Effector memory CD8-positive, alpha-beta T cell (primary cell): ENCODE data around the gene STRN3.
"Not testable (repeated sequence)": the region's sequence is repeated elsewhere in the genome, so short reads cannot be mapped to it uniquely, and the experiment has no call there.

ENCODE experiments used
- ATAC-seq: fragments of 150-1000 bp; cut with Tn5 transposase; replicated peaks from 2 replicates; pipeline ENCODE4 v1.10.0; 2021; ENCODE audit warnings: mild to moderate bottlenecking, moderate library complexity
- DNase-seq, 3 experiments: peaks; one replicate each; pipeline ENCODE4 v3.0.0; 2021
- H3K27ac Mint-ChIP-seq, 2 donors: one replicate each; pipeline ENCODE4 v1.8.0; 2022; ENCODE audit warnings: mild to moderate bottlenecking in 2 of 2, mixed read lengths in 2 of 2, moderate library complexity in 2 of 2
- H3K27me3 Mint-ChIP-seq, 2 donors: one replicate each; pipeline ENCODE4 v1.8.0; 2022; ENCODE audit warnings: mixed read lengths in 2 of 2
- H3K36me3 Mint-ChIP-seq: one replicate; pipeline ENCODE4 v1.8.0; 2022; ENCODE audit warnings: mild to moderate bottlenecking, moderate library complexity, mixed read lengths; ENCODE audit not compliant: insufficient read depth
- H3K4me1 Mint-ChIP-seq, 2 donors: one replicate each; pipeline ENCODE4 v1.8.0; 2022; ENCODE audit warnings: low read depth in 2 of 2, mixed read lengths in 2 of 2
- H3K4me3 Mint-ChIP-seq, 2 donors: one replicate each; pipeline ENCODE4 v1.8.0; 2022; ENCODE audit warnings: mild to moderate bottlenecking in 2 of 2, mixed read lengths in 2 of 2, moderate library complexity in 2 of 2
- H3K9me3 Mint-ChIP-seq, 2 donors: one replicate each; pipeline ENCODE4 v1.8.0; 2022; ENCODE audit warnings: mixed read lengths in 2 of 2

Gene STRN3

DNA sequence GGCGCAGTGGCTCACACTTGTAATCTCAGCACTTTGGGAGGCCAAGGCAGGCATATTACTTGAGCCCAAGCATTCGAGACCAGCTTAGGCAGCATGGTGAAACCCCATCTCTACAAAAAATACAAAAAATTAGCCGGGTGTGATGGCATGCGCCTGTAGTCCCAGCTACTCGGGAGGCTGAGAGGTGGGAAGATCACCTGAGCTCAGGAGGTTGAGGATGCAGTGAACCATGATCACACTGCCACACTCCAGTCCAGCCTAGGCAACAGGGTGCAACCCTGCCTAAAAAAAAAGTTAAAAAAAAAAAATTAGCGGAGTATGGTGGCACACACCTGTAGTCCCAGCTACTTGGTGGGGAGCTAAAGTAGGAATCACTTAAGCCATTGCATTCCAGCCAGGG lies 22.2 kb downstream of the STRN3 start:
- H3K4me3 Mint-ChIP-seq, H3K36me3 Mint-ChIP-seq, ATAC-seq, H3K27me3 Mint-ChIP-seq, H3K9me3 Mint-ChIP-seq, DNase-seq: not testable (repeated sequence)
- H3K27ac Mint-ChIP-seq = peak overlapping the region in 1 of 2 donors; percentile 68
- peaks cover 5 to 22% of the 10 kb centered on the region in 2 donors for H3K4me1 Mint-ChIP-seq

DNA sequence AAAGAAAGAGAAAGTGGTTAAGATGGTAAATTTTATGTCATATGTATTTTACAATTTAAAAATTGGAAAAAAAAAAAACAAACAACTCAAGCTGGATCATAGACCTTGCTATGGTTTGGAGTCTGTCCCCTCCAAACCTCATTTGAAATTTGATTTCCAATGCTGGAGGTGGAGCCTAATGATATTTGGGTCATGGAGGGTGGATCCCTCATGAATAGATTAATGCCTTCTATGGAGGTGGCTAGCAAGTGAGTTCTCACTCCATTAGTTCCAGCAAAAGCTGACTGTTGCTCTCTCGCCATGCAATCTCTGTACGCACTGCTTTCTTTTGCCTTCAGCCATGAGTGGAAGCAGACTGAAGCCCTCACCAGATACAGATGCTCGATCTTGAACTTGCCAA lies 22.9 kb downstream of the STRN3 start:
- peak overlapping the region in 1 of 2 donors; percentile 53 for H3K27ac Mint-ChIP-seq

DNA sequence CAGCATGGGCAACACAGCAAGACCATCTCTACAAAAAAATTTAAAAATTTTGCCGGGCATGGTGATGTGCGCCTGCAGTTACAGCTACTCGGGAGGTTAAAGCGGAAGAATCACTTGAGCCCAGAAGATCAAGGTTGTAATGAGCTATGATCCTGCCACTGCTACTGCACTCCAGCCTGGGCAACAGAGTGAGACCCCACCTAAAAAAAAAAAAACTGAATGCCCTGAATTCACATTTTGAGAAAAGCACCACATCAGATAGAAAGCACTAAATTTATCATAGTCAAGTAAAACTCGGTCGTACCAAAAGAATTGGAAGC lies 24.9 kb downstream of the STRN3 start:
- H3K4me1 Mint-ChIP-seq = peaks cover 13 to 35% of the 10 kb centered on the region in 2 donors
- peaks cover 0 to 1% of the 10 kb centered on the region in 2 donors for H3K9me3 Mint-ChIP-seq
- no peaks in the 10 kb centered on the region for H3K27me3 Mint-ChIP-seq
- ATAC-seq (no peak), DNase-seq (no peak)
- no peak overlapping the region for H3K4me3 Mint-ChIP-seq
- peak overlapping the region in 1 of 2 donors; percentile 35 for H3K27ac Mint-ChIP-seq
- H3K36me3 Mint-ChIP-seq = peaks cover 7% of the 10 kb centered on the region

More for the DNA sequence above, 22.9 kb downstream of the STRN3 start:
- DNase-seq = no peak
- H3K4me3 Mint-ChIP-seq = no peak overlapping the region
- peaks cover 0 to 1% of the 10 kb centered on the region in 2 donors for H3K9me3 Mint-ChIP-seq
- no peaks in the 10 kb centered on the region for H3K27me3 Mint-ChIP-seq
- no peak for ATAC-seq
- H3K4me1 Mint-ChIP-seq = peaks cover 5 to 23% of the 10 kb centered on the region in 2 donors
- H3K36me3 Mint-ChIP-seq = peaks cover 7% of the 10 kb centered on the region

DNA sequence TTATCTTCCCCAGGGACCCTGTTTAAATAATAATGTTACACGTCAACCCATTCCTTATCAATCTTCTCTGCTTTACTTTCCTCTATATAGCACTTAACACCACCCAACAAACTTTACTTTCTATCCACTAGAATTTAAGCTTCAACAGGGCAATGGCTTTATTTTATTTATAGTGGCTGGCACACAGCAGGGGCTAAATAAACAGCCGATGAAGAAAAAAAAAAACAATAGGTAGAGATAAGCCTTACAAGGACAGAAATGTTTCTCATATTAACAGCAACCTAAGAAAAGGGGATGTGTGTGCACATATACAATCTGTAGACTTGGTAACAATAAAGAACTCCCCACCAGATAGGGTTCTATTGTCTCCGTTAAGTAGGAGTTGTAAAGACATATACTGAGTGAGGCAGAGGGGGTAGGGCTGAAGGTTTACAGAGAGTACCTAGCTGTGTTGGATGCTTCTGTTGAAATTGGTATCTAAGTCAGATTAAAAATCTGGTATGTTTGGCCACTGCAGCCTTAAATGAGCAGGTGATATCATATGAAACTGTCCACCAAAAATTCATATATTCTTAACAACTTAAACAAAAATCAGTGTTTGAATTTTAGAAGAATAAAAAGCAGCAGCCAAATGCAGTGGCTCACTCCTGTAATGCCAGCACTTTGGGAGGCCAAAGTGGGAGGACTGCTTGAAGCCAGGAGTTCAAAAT lies 25.4 kb downstream of the STRN3 start:
- no peaks in the 10 kb centered on the region for H3K27me3 Mint-ChIP-seq
- no peak for DNase-seq
- H3K27ac Mint-ChIP-seq = peak overlapping the region in 1 of 2 donors; percentile 35
- peaks cover 7% of the 10 kb centered on the region for H3K36me3 Mint-ChIP-seq
- peaks cover 0 to 1% of the 10 kb centered on the region in 2 donors for H3K9me3 Mint-ChIP-seq
- H3K4me1 Mint-ChIP-seq = peaks cover 17 to 38% of the 10 kb centered on the region in 2 donors
- no peak overlapping the region for H3K4me3 Mint-ChIP-seq
- ATAC-seq = no peak

DNA sequence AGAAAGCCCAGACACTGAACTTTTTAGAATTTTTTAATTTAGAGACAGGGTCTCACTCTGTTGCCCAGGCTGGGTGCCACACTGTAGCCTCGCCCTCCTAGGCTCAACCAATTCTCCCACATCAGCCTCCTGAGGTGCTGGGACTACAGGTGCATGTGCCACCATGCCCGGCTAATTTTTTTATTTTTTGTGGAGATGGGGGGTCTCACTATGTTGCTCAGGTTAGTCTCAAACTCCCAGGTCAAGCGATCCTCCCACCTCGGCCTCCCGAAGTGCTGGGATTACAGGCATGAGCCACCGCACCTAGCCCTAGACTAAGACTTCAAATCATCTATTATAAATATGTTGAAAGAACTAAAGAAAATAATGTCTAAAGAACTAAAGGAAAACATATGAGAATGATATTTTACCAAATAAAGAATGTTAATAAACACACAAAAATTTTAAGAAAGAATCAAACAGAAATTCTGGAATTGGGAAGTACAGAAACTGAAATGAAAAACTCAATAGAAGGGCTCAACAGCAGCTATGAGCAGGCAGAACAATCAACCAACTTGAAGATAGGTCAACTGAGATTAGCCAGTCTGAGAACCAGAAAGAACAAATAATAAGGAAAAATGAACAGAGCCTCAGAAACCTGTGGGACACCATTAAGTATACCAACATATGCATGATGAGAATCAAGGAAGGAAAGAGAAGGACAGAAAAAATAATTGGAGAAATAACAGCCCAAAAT lies 27.0 kb downstream of the STRN3 start:
- peaks cover 0 to 1% of the 10 kb centered on the region in 2 donors for H3K9me3 Mint-ChIP-seq
- H3K27me3 Mint-ChIP-seq = no peaks in the 10 kb centered on the region
- H3K4me3 Mint-ChIP-seq = no peak overlapping the region
- ATAC-seq = no peak
- H3K4me1 Mint-ChIP-seq = peaks cover 23 to 46% of the 10 kb centered on the region in 2 donors
- DNase-seq = no peak
- no peak overlapping the region for H3K27ac Mint-ChIP-seq
- peaks cover 5% of the 10 kb centered on the region for H3K36me3 Mint-ChIP-seq

DNA sequence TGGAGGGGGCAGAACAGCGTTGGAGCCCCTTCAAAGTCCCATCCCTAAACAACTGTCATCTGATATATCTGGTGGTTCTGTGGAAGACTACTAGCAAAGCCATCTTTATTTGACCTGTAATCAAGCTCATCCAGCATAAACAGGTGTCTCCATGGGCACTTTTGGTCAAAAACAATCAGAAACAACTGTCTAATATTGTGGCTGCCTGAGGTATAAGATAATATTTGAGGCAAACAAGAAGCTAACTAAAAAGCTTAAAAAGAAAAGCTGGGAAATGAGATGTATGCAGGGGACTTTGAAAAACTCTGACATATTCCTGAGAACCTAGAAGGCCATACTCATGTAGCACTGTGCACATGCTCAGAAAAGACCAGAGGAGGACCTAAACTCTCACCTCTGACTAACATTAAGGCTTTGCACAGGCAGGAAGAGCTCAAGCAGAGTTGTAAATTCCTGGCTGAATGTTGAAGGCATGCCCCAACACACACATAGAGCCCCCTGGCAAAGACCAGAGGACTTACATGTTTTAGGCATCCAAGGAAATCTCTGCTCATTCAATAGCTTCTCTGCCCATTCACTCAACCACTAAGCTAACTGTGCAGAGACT lies 28.0 kb downstream of the STRN3 start:
- H3K4me1 Mint-ChIP-seq = peaks cover 21 to 42% of the 10 kb centered on the region in 2 donors
- no peak overlapping the region for H3K4me3 Mint-ChIP-seq
- DNase-seq (no peak), ATAC-seq (no peak)
- H3K36me3 Mint-ChIP-seq = no peaks in the 10 kb centered on the region
- no peak overlapping the region for H3K27ac Mint-ChIP-seq
- H3K27me3 Mint-ChIP-seq = no peaks in the 10 kb centered on the region
- H3K9me3 Mint-ChIP-seq = peaks cover 0 to 1% of the 10 kb centered on the region in 2 donors

DNA sequence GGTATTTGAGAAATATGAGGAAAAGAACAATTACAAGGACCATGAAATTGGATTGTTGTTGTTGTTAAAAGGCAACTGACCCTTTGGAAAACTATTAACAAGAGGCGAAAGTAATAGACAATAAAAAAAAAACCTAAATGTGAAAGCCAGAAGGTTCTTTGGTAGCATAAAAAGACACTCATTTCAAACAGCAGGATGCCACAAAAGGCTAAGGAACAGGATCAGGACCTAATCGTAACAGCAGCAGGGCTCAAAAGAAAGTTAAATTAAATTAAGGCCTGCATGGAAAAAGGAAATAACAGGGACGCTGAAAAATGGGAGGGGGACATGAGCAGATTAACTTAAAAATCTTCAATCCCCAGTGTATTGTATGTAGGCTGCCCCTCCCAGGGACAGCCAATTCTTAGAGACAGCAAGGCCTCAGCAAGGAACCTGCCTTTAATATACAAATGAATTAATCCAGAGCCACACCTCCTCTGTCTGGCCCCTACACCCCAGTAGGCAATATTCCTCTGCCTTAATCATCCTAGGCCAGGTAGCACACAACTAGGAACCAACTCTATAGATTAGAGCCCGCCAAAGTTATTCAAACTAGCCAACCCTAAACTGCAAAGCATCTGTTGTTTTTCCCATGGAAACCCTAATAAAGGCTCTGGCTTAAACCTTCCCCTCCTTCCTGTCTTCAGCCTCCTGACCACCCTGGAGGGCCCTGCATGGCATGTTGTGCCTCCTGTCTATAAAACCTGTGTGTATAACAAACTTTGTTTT lies 29.1 kb downstream of the STRN3 start:
- DNase-seq (no peak), ATAC-seq (no peak)
- Mint-ChIP-seq H3K36me3 (no peaks in the 10 kb centered on the region), H3K4me1 (peaks cover 18 to 42% of the 10 kb centered on the region in 2 donors), H3K27me3 (no peaks in the 10 kb centered on the region), H3K27ac (peak overlapping the region in 1 of 2 donors; percentile 39), H3K9me3 (peaks cover 0 to 1% of the 10 kb centered on the region in 2 donors), H3K4me3 (no peak overlapping the region)

DNA sequence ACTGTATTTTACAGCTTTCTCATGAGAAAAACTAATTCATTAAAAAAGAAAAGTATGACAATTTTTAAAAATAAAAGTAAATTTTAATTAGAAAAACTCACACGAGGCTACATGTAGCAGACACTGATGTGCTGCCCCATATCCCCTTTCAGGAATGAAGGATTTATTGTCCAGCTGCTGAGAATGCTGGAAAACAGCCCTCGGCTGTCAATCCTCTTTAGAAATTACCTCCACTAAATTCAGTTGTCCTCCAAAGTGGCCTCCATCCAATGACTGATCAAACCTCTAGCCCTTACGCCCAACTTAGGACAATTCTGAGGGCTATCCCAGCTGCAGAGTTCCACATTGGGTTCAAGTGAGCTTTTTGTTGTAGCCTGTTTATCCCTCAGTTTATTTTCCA lies 30.5 kb downstream of the STRN3 start:
- no peak for ATAC-seq
- Mint-ChIP-seq H3K9me3 (peaks cover 0 to 1% of the 10 kb centered on the region in 2 donors), H3K27ac (peak overlapping the region in 1 of 2 donors; percentile 67), H3K27me3 (no peaks in the 10 kb centered on the region), H3K36me3 (no peaks in the 10 kb centered on the region), H3K4me3 (peak overlapping the region in 1 of 2 donors; percentile 19), H3K4me1 (peaks cover 25 to 42% of the 10 kb centered on the region in 2 donors)
- no peak for DNase-seq

DNA sequence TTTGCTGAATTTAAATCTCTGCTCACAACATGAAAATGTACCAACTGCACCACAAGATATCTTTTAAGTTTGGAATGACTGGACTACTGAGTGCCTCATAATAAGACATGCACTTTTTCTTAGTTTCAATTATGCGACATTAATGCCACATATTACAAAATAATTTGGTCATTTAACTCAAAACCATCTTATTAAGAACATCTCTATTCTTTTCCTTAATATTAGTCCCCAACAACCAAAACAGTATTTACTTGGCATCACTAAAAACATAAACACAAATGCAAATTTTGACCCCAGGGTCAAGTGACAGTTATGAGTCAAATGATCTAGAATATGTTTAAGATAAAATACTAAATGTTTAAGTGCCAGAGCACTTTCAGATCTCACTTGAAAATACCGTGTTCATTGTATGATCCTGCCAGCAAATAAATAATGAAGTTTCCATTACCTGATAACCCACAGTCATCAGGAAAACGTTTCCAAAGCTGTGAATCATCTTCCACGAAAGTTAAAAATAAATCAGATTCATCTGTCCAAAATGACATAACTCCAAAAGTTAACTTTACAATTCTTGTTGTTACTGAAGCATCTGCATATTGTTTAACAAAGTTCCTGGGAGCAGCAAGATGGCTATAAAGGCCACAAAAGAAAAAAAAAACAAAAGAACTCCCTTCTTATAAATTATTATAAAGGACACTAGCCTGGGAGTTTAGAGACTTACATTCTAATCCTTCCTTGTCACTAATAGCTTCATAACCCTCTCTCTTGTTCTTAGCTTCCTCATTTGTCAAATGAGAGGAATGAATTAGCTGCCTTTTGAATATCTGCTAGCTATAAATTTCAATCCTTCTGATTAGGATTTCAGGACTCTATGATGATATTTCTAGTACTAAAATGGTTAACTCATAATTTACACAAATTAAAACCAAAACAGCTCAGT lies 31.2 kb downstream of the STRN3 start:
- peak overlapping the region in 1 of 2 donors; percentile 19 for H3K4me3 Mint-ChIP-seq
- H3K36me3 Mint-ChIP-seq = no peaks in the 10 kb centered on the region
- ATAC-seq (no peak), DNase-seq (no peak)
- peaks cover 0 to 1% of the 10 kb centered on the region in 2 donors for H3K9me3 Mint-ChIP-seq
- H3K4me1 Mint-ChIP-seq = peaks cover 25 to 38% of the 10 kb centered on the region in 2 donors
- H3K27ac Mint-ChIP-seq = peak overlapping the region; percentile 67 to 75
- no peaks in the 10 kb centered on the region for H3K27me3 Mint-ChIP-seq

DNA sequence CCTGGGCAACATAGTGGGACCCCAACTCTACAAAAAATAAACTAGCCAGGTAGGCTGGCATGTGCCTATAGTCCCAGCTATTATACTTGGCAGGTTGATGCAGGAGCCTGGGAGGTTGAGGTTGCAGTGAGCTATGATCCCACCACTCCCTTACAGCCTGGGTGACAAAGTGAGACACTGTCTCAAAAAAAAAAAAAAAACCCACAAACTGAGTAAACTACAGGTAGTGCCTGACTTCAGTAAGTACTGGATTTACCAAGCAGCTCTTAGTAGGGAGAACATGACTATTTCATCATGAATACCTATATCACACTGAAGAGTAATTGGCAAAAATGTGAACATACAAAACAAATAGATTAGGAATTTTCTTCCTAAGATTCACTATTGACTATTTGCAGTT lies 33.1 kb downstream of the STRN3 start:
- peaks cover 4% of the 10 kb centered on the region for H3K36me3 Mint-ChIP-seq
- peaks cover 31 to 44% of the 10 kb centered on the region in 2 donors for H3K4me1 Mint-ChIP-seq

DNA sequence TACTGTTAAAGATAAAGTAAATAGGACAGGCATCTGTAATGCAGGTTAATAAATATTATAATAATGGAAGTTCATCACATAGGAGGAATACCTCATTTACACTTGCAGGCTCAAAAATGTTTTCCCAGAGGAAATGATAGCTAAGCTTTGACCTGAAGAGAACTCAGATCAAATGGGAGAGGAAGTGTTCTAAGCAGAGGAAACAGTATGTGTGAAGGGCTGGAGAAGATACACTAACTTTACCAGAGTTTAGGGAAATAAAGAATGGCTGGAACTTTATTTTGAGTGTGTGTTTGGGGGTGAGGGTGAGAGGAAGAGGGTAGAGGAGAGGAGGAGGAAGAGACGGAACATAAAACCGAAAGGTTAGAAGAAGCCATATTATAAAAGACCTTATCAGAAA lies 34.8 kb downstream of the STRN3 start:
- H3K4me3 Mint-ChIP-seq = no peak overlapping the region
- H3K36me3 Mint-ChIP-seq = peaks cover 4% of the 10 kb centered on the region
- peaks cover 22 to 36% of the 10 kb centered on the region in 2 donors for H3K4me1 Mint-ChIP-seq
- H3K27ac Mint-ChIP-seq = peak overlapping the region; percentile 9 to 22
- no peaks in the 10 kb centered on the region for H3K27me3 Mint-ChIP-seq
- DNase-seq = no peak
- no peak for ATAC-seq
- no peaks in the 10 kb centered on the region for H3K9me3 Mint-ChIP-seq

More for the DNA sequence above, 33.1 kb downstream of the STRN3 start:
- DNase-seq (no peak), ATAC-seq (no peak)
- Mint-ChIP-seq H3K4me3 (no peak overlapping the region), H3K9me3 (no peaks in the 10 kb centered on the region), H3K27me3 (no peaks in the 10 kb centered on the region), H3K27ac (no peak overlapping the region)

DNA sequence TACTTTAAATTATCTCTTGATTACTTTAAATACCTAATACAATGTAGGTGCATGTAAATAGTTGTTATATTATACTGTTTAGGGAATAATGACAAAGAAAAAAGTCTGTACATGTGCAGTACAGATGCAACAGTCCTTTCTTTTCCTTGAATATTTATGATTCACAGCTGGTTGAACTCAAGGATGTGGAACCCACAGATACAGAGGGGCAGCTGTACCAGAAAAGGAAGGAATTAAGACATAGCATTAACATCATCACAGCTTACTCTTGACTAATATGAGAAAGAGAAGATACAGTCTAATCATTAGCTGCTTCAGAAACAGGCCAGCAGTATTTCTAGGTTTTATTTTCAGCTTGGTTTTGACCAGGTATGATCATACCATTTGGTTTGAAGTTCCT lies 35.4 kb downstream of the STRN3 start:
- DNase-seq (no peak), ATAC-seq (no peak)
- Mint-ChIP-seq H3K36me3 (peaks cover 4% of the 10 kb centered on the region), H3K9me3 (no peaks in the 10 kb centered on the region), H3K27ac (peak overlapping the region in 1 of 2 donors; percentile 22), H3K27me3 (no peaks in the 10 kb centered on the region), H3K4me1 (peaks cover 21 to 35% of the 10 kb centered on the region in 2 donors), H3K4me3 (no peak overlapping the region)
